HFFc6 (cell line): ENCODE results near the gene SLC12A2. TPM values are rescaled to one million over a fixed set of nuclear protein-coding genes. Genes with fewer than 3 reads are reported as not detected.

Experiments
- DNase-seq: peaks from one replicate; pipeline ENCODE4 v3.0.0-alpha.2; 2018
- H3K27ac Mint-ChIP-seq: 2 replicates; pipeline ENCODE4 v1.8.0; 2020; ENCODE audit warnings: mild to moderate bottlenecking, mixed read lengths
- H3K27me3 Mint-ChIP-seq: 2 replicates; pipeline ENCODE4 v1.8.0; 2021; ENCODE audit warnings: mild to moderate bottlenecking, moderate library complexity, mixed read lengths; ENCODE audit not compliant: insufficient read depth
- H3K36me3 Mint-ChIP-seq: 2 replicates; pipeline ENCODE4 v1.8.0; 2021; ENCODE audit warnings: low read depth, mixed read lengths
- H3K4me1 Mint-ChIP-seq: 2 replicates; pipeline ENCODE4 v1.8.0; 2020; ENCODE audit warnings: low read depth, mixed read lengths
- H3K4me3 Mint-ChIP-seq: 2 replicates; pipeline ENCODE4 v1.8.0; 2020; ENCODE audit warnings: mild to moderate bottlenecking, moderate library complexity, mixed read lengths
- H3K9me3 Mint-ChIP-seq: 2 replicates; pipeline ENCODE4 v1.8.0; 2020; ENCODE audit warnings: mild to moderate bottlenecking, mixed read lengths
- CTCF ChIP-seq: fragments of 200-600 bp; sonication (generic); IDR thresholded peaks from 2 replicates; pipeline ENCODE4 v1.5.0; 2021; ENCODE audit warnings: antibody characterized with exemption, mild to moderate bottlenecking
- total RNA-seq, 6 experiments: library from RNA; stranded (reverse); fragmentation: NEBNext Ultra II Directional; extraction: Animal tissue kit (Norgen Biotek cat#: 25700); gene quantifications; 2 replicates in 1 of 6; 3 replicates in 5 of 6; pipeline ENCODE4 v1.2.3, GENCODE V29; 2021

SLC12A2 gene
- total RNA-seq, 6 experiments from 2014 or later: 14.8 to 17.9 (median 16.1) TPM

GRCh38 chr5:128225245-128226030 lies 141.9 kb downstream of the SLC12A2 start:
- Mint-ChIP-seq H3K4me1 (peaks cover 15% of the 10 kb centered on the region), H3K27me3 (peaks cover 2% of the 10 kb centered on the region; the same call in 1 of the 2 replicates), H3K36me3 (no peaks in the 10 kb centered on the region), H3K9me3 (no peaks in the 10 kb centered on the region), H3K4me3 (no peak overlapping the region), H3K27ac (no peak overlapping the region)
- no peak for TF ChIP-seq CTCF
- DNase-seq: no peak

DNA sequence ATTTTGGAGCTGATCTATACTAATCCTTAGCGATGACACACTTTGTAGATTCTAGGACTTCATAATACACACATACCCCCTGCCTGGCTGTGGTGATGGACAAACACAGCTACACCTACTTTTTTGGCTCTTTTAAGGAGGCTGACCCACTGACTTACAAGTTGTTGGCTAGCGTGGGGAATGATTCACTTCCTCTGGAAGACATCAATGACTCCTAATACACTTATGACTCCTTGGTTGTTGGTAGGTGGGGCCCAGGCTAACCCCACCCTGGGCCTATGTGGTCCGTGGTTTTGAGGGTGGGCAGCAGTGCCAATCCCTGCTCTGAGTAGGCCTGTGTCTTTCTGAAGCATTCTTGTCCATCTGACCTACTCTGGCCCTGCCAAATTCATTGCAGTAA lies 144.4 kb downstream of the SLC12A2 start:
- Mint-ChIP-seq H3K4me3 (no peak overlapping the region), H3K9me3 (no peaks in the 10 kb centered on the region), H3K27me3 (no peaks in the 10 kb centered on the region), H3K27ac (no peak overlapping the region), H3K4me1 (peaks cover 15% of the 10 kb centered on the region), H3K36me3 (no peaks in the 10 kb centered on the region)
- no peak for TF ChIP-seq CTCF
- DNase-seq: peak; percentile 69

- DNase-seq: peak; percentile 21
- H3K36me3 Mint-ChIP-seq: no peaks in the 10 kb centered on the region
- H3K27ac Mint-ChIP-seq: no peak overlapping the region
- peaks cover 15% of the 10 kb centered on the region for H3K4me1 Mint-ChIP-seq
- H3K27me3 Mint-ChIP-seq: no peaks in the 10 kb centered on the region
- H3K9me3 Mint-ChIP-seq: no peaks in the 10 kb centered on the region
- TF ChIP-seq CTCF: no peak
- no peak overlapping the region for H3K4me3 Mint-ChIP-seq
These were observed 145.0 kb downstream of the SLC12A2 start for GRCh38 chr5:128228521-128228920.

DNA sequence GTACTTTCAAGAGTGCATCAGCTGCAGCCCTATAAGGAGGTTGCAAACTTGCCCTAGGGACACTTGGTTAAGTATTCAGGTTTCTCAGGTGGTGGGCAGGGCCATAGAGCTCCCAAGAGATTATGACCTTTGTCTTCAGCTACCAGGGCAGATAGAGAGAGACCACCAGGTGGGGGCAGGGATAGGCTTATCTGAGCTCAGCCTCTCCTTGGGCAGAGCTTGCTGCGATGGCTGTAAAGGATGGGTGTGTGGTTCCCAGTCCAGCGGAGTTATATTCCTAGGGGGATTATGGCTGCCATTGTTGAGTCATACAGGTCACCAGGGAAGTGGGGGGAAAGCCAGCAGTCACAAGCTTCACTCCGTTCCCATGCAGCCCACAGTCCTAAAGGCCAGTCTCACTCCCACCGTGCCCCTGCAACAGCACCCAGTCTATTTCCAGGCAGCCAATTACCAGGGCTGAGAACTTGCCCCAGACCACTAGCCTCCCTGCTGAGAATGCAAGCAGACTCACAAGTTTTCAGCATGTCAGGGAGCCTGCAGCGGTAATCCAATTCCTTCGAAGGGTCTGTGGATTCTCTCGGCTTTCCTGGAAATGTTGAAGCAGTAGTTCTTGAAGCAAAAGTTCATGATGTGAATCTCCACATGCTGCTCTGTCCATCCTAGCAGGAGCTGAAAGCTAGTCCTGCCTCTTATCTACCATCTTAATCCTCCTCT lies 151.5 kb downstream of the SLC12A2 start:
- peaks cover 17% of the 10 kb centered on the region for H3K27me3 Mint-ChIP-seq
- H3K27ac Mint-ChIP-seq: no peak overlapping the region
- no peak for DNase-seq
- TF ChIP-seq CTCF: no peak
- H3K9me3 Mint-ChIP-seq: no peaks in the 10 kb centered on the region
- no peak overlapping the region for H3K4me3 Mint-ChIP-seq
- H3K36me3 Mint-ChIP-seq: no peaks in the 10 kb centered on the region
- H3K4me1 Mint-ChIP-seq: peaks cover 13% of the 10 kb centered on the region

- no peak for DNase-seq
- Mint-ChIP-seq H3K4me3 (no peak overlapping the region), H3K27ac (no peak overlapping the region), H3K27me3 (peaks cover 17% of the 10 kb centered on the region), H3K9me3 (no peaks in the 10 kb centered on the region), H3K4me1 (peaks cover 23% of the 10 kb centered on the region), H3K36me3 (no peaks in the 10 kb centered on the region)
- TF ChIP-seq CTCF: no peak
These were observed 152.8 kb downstream of the SLC12A2 start for GRCh38 chr5:128236334-128236733.
